Measurements from ENCODE around the gene DNAJC13.
A peak's percentile ranks its signal among the peaks of the same experiment; 100 is the strongest.

DNAJC13 gene

GRCh38 chr3:132461544-132461943, 44.2 kb downstream of the DNAJC13 start:
- no peak for DNase-seq (ENCODE audit: low read depth in 2 of 2)

DNA sequence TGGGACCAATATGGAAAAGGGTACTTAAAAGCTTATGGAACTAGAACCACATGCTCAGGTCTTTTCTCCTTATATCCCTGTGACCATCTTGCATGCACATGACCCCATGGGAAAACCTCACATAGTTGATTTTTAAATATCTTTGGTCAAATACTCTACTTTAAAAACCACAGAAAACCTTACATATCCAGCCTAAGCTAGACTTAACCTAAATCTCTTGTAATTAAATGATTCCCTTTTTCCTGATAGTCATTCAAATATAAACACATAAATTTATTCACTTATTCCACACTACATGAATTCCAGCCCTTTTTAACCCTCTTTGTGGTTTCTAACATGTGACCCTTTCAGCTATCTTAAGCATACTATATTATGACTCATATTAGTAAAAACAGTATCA, 46.8 kb downstream of the DNAJC13 start:
- DNase-seq (ENCODE audit: low read depth in 2 of 2) = no peak

DNA sequence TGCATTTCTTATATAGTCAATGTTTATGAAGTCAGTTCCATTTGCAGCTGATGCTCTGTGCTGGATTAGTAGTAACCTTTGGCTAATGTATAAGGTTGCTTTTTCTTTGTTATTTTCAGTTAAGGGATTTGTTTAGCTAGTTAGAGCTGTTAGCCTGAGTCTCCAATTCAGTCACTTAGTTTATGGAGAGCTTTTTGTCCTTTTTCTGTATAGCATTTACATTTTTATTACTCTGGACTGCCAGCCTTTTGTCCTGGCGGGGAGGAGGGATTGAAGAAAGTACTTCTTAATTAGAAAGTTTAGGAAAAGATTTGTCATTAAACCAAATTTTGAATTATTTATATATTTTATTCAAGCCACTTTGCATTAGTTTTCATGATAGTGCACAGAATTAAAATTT, 52.0 kb downstream of the DNAJC13 start:
- DNase-seq (ENCODE audit: low read depth in 2 of 2) = no peak

DNA sequence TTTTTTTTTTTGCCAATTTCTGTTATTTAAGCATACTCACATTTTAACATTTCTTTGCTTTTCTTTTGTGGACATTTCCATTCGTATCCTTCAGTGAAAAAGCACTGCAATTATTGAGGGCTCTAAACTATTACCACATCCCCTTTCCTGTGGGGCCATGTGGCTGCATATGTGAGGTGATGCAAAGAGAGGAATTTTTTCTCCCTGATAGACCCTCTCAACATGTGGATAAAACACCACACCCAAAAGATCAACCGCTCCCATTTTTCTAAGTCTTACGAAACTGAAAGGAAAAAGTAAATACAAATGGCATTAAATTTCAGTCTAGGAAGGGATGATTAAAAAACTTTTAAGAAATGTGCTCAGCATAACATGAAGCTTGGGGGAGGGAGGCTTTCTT, 68.8 kb downstream of the DNAJC13 start:
- DNase-seq (ENCODE audit: low read depth in 2 of 2) = no peak

DNA sequence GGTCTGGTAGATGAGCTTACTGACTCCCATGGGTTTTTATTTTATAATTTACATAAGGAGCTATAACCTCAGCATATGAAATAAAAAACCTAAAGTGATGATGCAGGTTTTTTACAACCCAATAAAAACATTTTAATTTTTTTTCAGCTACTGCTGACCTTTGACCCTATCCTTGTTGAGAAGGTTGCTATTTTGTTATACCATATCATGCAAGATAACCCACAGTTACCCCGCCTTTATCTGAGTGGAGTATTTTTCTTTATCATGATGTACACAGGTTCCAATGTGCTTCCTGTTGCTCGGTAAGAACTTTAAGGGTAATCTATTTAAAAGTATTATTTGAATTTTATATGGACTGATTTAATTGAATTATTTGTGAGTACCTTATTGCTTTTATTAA, 70.8 kb downstream of the DNAJC13 start:
- no peak for DNase-seq (ENCODE audit: low read depth in 2 of 2)

- no peak for DNase-seq (ENCODE audit: low read depth in 2 of 2)
These were observed 81.8 kb downstream of the DNAJC13 start for GRCh38 chr3:132499071-132499470.

DNA sequence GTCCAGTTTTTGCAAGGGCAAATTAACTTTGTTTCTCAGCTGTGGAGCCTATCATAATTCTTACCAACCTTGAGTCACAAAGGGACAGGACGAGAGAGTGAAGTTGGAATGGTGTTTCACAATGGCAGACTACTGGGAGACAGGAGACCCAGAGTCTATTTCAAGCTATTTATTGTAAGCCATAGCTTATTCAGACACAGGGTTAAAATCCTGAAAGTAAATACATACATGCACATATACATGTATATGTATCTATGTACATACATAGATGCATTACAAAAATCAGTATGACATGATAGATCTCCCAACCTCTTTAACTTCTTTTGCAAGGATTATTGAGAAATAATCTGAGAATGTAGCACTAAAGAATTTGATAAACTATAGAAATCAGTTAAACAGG, 86.3 kb downstream of the DNAJC13 start:
- DNase-seq (ENCODE audit: low read depth in 2 of 2) = no peak

DNA sequence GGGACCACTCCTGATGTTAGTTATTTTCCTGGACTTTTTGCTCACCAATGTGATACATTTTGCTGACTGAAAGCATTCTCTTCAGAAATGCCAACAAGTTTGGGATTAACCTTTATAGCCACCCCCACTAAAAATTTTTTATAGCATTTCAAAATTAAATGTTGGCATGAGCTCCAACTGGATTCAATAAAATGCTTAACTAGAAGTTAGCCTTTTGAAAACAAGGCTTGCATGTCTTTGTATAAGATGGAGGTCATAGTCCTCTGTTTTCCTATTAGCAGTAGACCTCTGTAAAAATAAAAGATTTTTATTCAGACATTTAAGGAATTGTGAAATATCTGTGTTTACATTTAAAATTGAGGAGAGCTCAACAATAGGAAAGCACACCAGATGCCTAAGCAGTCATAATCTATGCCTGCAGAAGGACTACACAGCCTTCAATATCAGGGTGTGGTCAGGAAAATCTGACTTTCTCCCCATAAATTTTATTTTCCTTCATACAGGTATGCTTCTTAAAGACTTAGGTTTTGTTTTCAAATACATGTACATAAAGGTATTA, 87.2 kb downstream of the DNAJC13 start:
- DNase-seq (ENCODE audit: low read depth in 2 of 2) = no peak

- DNase-seq (ENCODE audit: low read depth in 2 of 2) = no peak
These were observed 90.4 kb downstream of the DNAJC13 start for GRCh38 chr3:132507657-132508056.

DNA sequence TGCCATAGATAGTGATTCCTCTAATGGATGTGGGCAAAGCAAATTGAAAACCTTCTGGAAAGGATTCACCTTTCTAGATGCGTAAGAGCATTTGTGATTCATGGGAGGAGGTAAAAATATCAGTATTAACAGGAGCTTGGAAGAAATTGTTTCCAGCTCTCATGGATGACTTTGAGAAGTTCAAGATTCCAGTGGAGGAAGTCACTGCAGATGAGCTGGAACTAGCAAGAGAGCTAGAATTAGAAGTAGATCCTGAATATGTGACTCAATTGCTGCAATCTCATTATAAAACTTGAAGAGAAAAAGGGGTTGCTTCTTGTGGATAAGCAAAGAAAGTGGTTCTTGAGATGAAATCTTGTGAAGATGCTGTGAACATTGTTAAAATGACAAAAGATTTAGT, 91.8 kb downstream of the DNAJC13 start:
- no peak for DNase-seq (ENCODE audit: low read depth in 2 of 2)

- no peak for DNase-seq (ENCODE audit: low read depth in 2 of 2)
These were observed 92.2 kb downstream of the DNAJC13 start for GRCh38 chr3:132509506-132509905.

DNA sequence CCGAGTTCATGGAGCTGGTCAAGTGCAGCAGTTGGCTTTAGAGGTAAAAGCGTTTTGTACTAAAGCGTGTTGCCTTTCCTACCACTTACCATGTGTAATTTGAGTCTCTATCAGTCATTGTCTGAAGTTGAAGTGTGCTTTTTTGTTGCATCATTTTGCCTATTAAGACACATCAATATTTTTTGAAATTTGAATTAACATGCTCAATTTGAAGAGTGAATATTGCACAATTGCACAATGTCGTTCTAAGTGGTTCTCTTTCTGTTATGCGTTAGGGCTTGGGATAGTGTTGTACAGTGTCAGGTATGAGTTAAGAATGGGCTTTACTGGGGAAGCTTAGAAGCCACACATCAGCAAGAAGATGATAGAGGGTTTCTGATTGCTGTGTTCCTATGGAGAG, 95.8 kb downstream of the DNAJC13 start:
- DNase-seq (ENCODE audit: low read depth in 2 of 2) = no peak

GRCh38 chr3:132517311-132517710, 100.0 kb downstream of the DNAJC13 start:
- DNase-seq (ENCODE audit: low read depth in 2 of 2) = no peak

DNA sequence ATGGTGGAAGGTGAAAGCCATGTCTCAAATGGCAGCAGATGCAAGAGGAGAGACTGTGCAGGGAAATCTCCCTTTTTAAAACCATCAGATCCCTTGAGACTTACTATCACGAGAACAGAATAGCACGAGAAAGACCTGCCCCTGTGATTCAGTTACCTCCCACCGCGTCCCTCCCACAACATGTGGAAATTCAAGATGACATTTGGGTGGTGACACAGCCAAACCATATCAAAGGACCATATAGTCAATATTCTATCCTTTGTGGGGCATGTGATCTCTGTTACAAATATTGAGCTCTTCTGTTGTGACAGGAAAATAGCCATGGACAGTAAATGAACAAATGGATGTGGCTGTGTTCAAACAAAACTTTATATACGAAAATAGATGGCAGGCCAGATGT, 102.6 kb downstream of the DNAJC13 start:
- DNase-seq (ENCODE audit: low read depth in 2 of 2) = no peak

GRCh38 chr3:132521901-132522300, 104.6 kb downstream of the DNAJC13 start:
- DNase-seq (ENCODE audit: low read depth in 2 of 2) = no peak

DNA sequence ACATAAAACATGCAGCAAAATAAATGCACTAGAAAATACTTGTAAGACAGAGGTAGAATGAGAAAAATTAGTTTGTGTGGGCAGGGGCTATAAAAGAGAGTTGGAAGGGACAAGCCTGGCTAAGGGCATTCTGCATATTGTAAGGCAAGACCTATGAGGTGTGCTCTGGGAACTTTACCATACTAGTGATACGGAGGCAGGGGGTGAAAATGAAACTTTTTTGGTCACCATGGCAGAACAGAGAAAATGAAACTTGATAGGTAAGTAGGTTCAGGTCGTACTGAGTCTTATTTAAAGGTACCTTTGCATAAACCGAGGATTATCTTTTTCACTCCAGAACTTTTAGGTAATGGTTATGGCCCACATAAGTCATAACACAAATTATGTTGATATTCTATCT, 105.1 kb downstream of the DNAJC13 start:
- DNase-seq (ENCODE audit: low read depth in 2 of 2) = no peak

DNA sequence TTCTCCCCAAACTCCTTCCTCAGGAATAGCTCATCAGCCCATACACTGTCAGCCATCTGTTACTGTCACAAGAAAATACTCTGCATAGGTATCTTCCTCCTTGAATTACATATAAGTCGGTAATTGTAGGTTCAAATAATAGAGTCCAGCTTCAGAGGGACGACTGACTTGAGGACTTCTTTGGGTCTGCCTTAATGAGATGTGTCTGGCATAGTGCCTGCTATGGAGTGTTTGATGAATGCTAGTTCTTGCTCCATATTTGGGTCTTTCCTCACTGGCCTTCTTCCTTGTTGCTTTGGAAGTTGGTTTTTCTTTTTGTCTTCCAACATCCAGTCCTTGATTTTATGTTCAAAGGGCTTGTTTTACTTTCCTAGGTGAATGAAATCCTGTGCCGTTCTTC, 113.3 kb downstream of the DNAJC13 start:
- DNase-seq (ENCODE audit: low read depth in 2 of 2) = no peak

DNA sequence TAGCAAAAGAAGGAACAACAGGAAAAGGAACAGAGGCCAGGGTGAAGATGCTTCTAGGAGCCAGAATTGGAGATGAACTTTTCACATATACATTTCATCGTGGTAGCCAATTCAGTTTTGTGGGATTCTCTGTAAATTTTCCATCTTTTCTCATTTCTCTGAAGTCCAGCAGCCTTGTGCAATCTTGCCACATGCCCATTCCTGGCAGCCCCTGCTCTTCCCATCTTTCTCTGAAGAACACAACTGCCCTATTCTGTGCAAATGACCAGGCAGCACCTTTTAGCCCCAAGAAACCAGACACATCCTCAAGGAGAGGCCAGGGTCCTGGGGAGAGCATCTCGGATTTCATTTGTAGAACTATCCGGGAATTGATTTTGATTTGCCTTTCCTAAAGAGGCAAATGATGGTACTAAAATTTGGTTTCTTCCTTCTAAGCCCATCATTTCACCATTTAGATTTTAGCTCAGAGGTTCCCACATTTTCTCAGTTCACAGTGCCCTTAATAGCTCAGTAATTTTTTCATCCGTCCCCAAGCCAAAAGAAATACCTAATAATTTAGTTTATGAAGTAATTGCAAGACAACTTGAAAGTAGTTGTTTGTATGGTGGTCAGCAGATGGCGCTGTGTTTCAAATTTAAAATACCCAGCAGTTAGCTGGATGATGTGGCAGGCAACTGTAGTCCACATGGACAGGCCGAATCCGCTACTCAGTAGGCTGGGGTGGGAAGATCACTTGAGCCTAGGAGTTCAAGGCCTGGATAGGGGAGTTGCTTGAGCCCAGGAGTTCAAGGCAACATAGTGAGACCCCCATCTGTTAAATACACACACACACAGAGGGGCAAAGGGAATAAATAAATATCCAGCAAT, 118.5 kb downstream of the DNAJC13 start:
- peak; percentile 4 to 31 for DNase-seq (ENCODE audit: low read depth in 2 of 2)

GRCh38 chr3:132536442-132537153, 119.3 kb downstream of the DNAJC13 start:
- no peak for DNase-seq (ENCODE audit: low read depth in 2 of 2)

DNA sequence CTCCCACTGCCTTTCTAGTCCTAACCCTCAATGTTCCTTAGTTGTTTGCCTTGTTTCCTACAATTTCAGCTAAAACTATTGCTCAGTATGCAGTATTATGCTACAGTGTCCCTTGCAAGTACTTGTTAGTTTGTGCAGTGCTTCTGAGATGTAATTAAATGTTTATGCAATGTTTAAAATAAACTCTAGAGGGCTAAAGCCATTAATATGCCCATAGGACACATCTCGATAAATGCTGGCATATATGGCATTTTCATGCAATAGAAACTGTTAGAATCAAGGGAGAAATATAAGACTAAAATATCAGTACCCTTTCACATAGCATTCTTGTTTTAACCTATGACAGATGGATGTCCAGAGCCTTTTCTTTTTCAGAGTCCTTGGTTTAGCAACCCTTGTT, 120.0 kb downstream of the DNAJC13 start:
- no peak for DNase-seq (ENCODE audit: low read depth in 2 of 2)

GRCh38 chr3:132538072-132538471, 120.8 kb downstream of the DNAJC13 start:
- no peak for DNase-seq (ENCODE audit: low read depth in 2 of 2)

- DNase-seq (ENCODE audit: low read depth in 2 of 2) = no peak
These were observed 122.4 kb downstream of the DNAJC13 start for GRCh38 chr3:132539681-132540080.

GRCh38 chr3:132542577-132542976, 125.3 kb downstream of the DNAJC13 start:
- DNase-seq (ENCODE audit: low read depth in 2 of 2) = no peak
